Activated T-helper 1 cell treated with anti-CD3 and anti-CD28 coated beads, Interleukin-12 subunit alpha, Interleukin-12 subunit beta, Interleukin-2, Interleukin-4 antibody, amounts not matched to agents 30 ng/mL and 10 ng/mL and 1 ng/mL, durations not matched to agents 14 hours and 24 hours and 36 hours (primary cell): ENCODE results near the gene ADIPOQ. TPM values are rescaled to one million over a fixed set of nuclear protein-coding genes. Genes with fewer than 3 reads are reported as not detected.
"Not testable (repeated sequence)": the region's sequence is repeated elsewhere in the genome, so short reads cannot be mapped to it uniquely, and the experiment has no call there.

Experiments used
- DNase-seq: peaks from one replicate; pipeline ENCODE4 v3.0.0; 2021; ENCODE audit warnings: low spot score
- H3K27ac Mint-ChIP-seq: one replicate; pipeline ENCODE4 v1.8.0; 2021; ENCODE audit warnings: mild to moderate bottlenecking, mixed read lengths
- H3K27me3 Mint-ChIP-seq: one replicate; pipeline ENCODE4 v1.8.0; 2022; ENCODE audit warnings: mild to moderate bottlenecking, moderate library complexity, mixed read lengths; ENCODE audit not compliant: insufficient read depth
- H3K36me3 Mint-ChIP-seq: one replicate; pipeline ENCODE4 v1.8.0; 2021; ENCODE audit warnings: low read depth, mixed read lengths
- H3K4me1 Mint-ChIP-seq: one replicate; pipeline ENCODE4 v1.8.0; 2021; ENCODE audit warnings: low read depth, mixed read lengths
- H3K4me3 Mint-ChIP-seq: one replicate; pipeline ENCODE4 v1.8.0; 2021; ENCODE audit warnings: mild to moderate bottlenecking, moderate library complexity, mixed read lengths
- H3K9me3 Mint-ChIP-seq: one replicate; pipeline ENCODE4 v1.8.0; 2021; ENCODE audit warnings: mixed read lengths
- intact Hi-C: fragments of 100-400 bp; cut with micrococcal nuclease; formaldehyde crosslinking; loops from one replicate; pipeline ENCODE4 v1.15.1; 2024
- total RNA-seq: library from RNA; stranded (reverse); gene quantifications from 2 replicates; pipeline ENCODE4 v1.2.3, GENCODE V29; 2022

Gene ADIPOQ
- total RNA-seq, 1 donor from 2014 or later, result not detected

- no peak for DNase-seq
- intact Hi-C loops, result no loop called here
Measured at GRCh38 chr3:186901135-186901734, 58.7 kb downstream of the ADIPOQ start.

GRCh38 chr3:186902154-186902553, 59.6 kb downstream of the ADIPOQ start:
- H3K27me3 Mint-ChIP-seq, result no peaks in the 10 kb centered on the region
- no peak overlapping the region for H3K27ac Mint-ChIP-seq
- intact Hi-C loops, result no loop called here
- H3K9me3 Mint-ChIP-seq, result peaks cover 38% of the 10 kb centered on the region
- H3K36me3 Mint-ChIP-seq, result peaks cover 27% of the 10 kb centered on the region
- no peak overlapping the region for H3K4me3 Mint-ChIP-seq
- peaks cover 23% of the 10 kb centered on the region for H3K4me1 Mint-ChIP-seq
- DNase-seq, result no peak

More at GRCh38 chr3:186901135-186901734, 58.7 kb downstream of the ADIPOQ start:
- Mint-ChIP-seq H3K36me3 (peaks cover 20% of the 10 kb centered on the region), H3K27me3 (no peaks in the 10 kb centered on the region), H3K4me1 (peaks cover 23% of the 10 kb centered on the region), H3K4me3 (no peak overlapping the region), H3K27ac (no peak overlapping the region), H3K9me3 (peaks cover 30% of the 10 kb centered on the region)

GRCh38 chr3:186902713-186903112, 60.2 kb downstream of the ADIPOQ start:
- H3K36me3 Mint-ChIP-seq, result peaks cover 31% of the 10 kb centered on the region
- DNase-seq, result no peak
- intact Hi-C loops, result no loop called here
- H3K27me3 Mint-ChIP-seq, result no peaks in the 10 kb centered on the region
- H3K27ac Mint-ChIP-seq, result no peak overlapping the region
- H3K4me3 Mint-ChIP-seq, result no peak overlapping the region
- H3K9me3 Mint-ChIP-seq, result peaks cover 44% of the 10 kb centered on the region
- H3K4me1 Mint-ChIP-seq, result peaks cover 28% of the 10 kb centered on the region

GRCh38 chr3:186903676-186904075, 61.2 kb downstream of the ADIPOQ start:
- DNase-seq, H3K4me3 Mint-ChIP-seq, H3K27me3 Mint-ChIP-seq, intact Hi-C loops, H3K27ac Mint-ChIP-seq: not testable (repeated sequence)
- Mint-ChIP-seq H3K9me3 (peaks cover 51% of the 10 kb centered on the region), H3K4me1 (peaks cover 38% of the 10 kb centered on the region), H3K36me3 (peaks cover 35% of the 10 kb centered on the region)

- H3K27me3 Mint-ChIP-seq, DNase-seq, intact Hi-C loops, H3K4me3 Mint-ChIP-seq, H3K27ac Mint-ChIP-seq: not testable (repeated sequence)
- Mint-ChIP-seq H3K9me3 (peaks cover 51% of the 10 kb centered on the region), H3K36me3 (peaks cover 35% of the 10 kb centered on the region), H3K4me1 (peaks cover 27% of the 10 kb centered on the region)
Measured at GRCh38 chr3:186907075-186907474, 64.6 kb downstream of the ADIPOQ start.

Other genes starting within 250 kb of the ADIPOQ start
- gene AHSG, start 229.7 kb upstream of the ADIPOQ start, total RNA-seq, result 0.16 TPM in 1 of 2 replicates, not detected in the other
- not detected in 2 replicates for gene FETUB, start 202.3 kb upstream of the ADIPOQ start, total RNA-seq
- not detected in 2 replicates for gene HRG, start 176.7 kb upstream of the ADIPOQ start, total RNA-seq
- not detected in 2 replicates for gene KNG1, start 125.4 kb upstream of the ADIPOQ start, total RNA-seq
- 491 and 514 TPM in 2 replicates for gene EIF4A2, start 59.1 kb upstream of the ADIPOQ start, total RNA-seq
- 111 and 122 TPM in 2 replicates for gene RFC4, start 36.2 kb upstream of the ADIPOQ start, total RNA-seq
- gene ST6GAL1, start 87.8 kb downstream of the ADIPOQ start, total RNA-seq, result 147 and 148 TPM in 2 replicates